Lung (tissue), 12 donors: ENCODE results near the gene TRERF1. TPM values are rescaled to one million over a fixed set of nuclear protein-coding genes. Genes with fewer than 3 reads are reported as not detected.
A peak's percentile ranks its signal among the peaks of the same experiment; 100 is the strongest.

Source experiments
- ATAC-seq: fragments of 200-7000 bp; cut with Tn5 transposase; one replicate; pipeline ENCODE4 v1.9.1; 2020; ENCODE audit warnings: moderate number of reproducible peaks; ENCODE audit not compliant: insufficient read depth, low FRiP score
- DNase-seq, 3 donors: peaks; one replicate each; pipeline ENCODE4 v3.0.0-alpha.2; 2013 to 2017
- H3K27ac ChIP-seq, 2 donors: one replicate each; pipeline ENCODE4 v1.5.1; 2013; ENCODE audit warnings: mild to moderate bottlenecking in 2 of 2, moderate library complexity in 2 of 2, control low read depth in 1 of 2, inconsistent platforms in 1 of 2, low read depth in 1 of 2, low read length in 1 of 2
- H3K27me3 ChIP-seq, 3 donors: one replicate each; pipeline ENCODE4 v1.5.1; 2013; ENCODE audit warnings: low read length in 2 of 3; ENCODE audit not compliant: control insufficient read depth in 3 of 3, insufficient read depth in 3 of 3
- H3K36me3 ChIP-seq, 4 donors: one replicate each; pipeline ENCODE4 v1.5.1; 2013; ENCODE audit warnings: low read length in 4 of 4, mild to moderate bottlenecking in 1 of 4, moderate library complexity in 1 of 4; ENCODE audit not compliant: control insufficient read depth in 4 of 4, insufficient read depth in 4 of 4
- H3K4me1 ChIP-seq, 5 donors: one replicate each; pipeline ENCODE4 v1.5.1; 2013; ENCODE audit warnings: low read length in 5 of 5, mild to moderate bottlenecking in 2 of 5, moderate library complexity in 1 of 5; ENCODE audit not compliant: control insufficient read depth in 5 of 5, insufficient read depth in 5 of 5
- H3K4me3 ChIP-seq: one replicate; pipeline ENCODE4 v1.5.1; 2013; ENCODE audit warnings: mild to moderate bottlenecking, control low read depth, moderate library complexity
- H3K9ac ChIP-seq, 2 donors: one replicate each; pipeline ENCODE4 v1.5.1; 2013; ENCODE audit warnings: low read length in 2 of 2, control low read depth in 1 of 2; ENCODE audit not compliant: insufficient read depth in 1 of 2
- H3K9me3 ChIP-seq, 4 donors: one replicate each; pipeline ENCODE4 v1.5.1; 2013; ENCODE audit warnings: low read length in 3 of 4, mild to moderate bottlenecking in 1 of 4, moderate library complexity in 1 of 4; ENCODE audit not compliant: control insufficient read depth in 4 of 4, insufficient read depth in 3 of 4
- WGBS, 2 donors: extraction: QIAGEN DNeasy Blood & Tissue Kit; methylation state at CpG; one replicate each; pipeline ENCODE4 v1.1.7; 2013; 5-methylcytosine and 5-hydroxymethylcytosine counted together
- polyA plus RNA-seq, 2 donors: library from polyadenylated mRNA; stranded (reverse); fragments of 200-250 nt; gene quantifications; one replicate each; pipeline ENCODE4 v1.2.1, GENCODE V29; 2013
- total RNA-seq, 2 donors: library from RNA; depleted of rRNA in 1 of 2; stranded (reverse); fragments of >200 nt in 1 of 2; gene quantifications; one replicate each; pipeline ENCODE4 v1.2.1, GENCODE V29; 2014 to 2021
- TF ChIP-seq, protein P1 (sequence below): IDR thresholded peaks from 2 replicates; pipeline ENCODE4 v1.5.1; 2012; ENCODE audit warnings: mild to moderate bottlenecking; ENCODE audit errors: control extremely low read depth, extremely low read depth
- donor health status: control.
- donor health status: control.
- donor health status: Bipolar disorder and iron deficiency.
- donor health status: healthy.
- donor health status: DM: yes; HTN: yes; CAD: no.

TRERF1 gene
- total and polyA plus RNA-seq, 4 donors: 1.2 to 10.4 (median 3.3) TPM

DNA sequence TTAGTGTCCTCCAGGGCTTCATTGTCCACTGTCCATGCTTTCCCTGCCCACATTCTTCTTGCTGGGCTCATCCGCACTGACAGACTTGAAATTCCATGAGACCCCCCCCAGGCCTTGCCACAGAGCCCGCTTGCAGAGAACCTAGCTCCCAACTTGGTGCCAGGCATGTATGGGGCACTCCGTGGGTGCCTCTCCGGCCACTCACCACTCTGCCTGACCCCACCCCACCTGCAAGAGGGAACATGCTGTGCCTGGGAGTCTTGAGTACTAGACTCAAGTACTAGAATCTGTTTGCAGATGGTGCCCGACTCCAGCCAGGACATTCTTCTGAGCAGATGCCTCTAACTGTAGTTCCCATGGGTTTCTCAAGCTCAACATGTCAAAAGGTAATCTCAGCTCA lies 47.9 kb downstream of the TRERF1 start:
- no peak overlapping the region for H3K9ac ChIP-seq
- no peaks in the 10 kb centered on the region for H3K27me3 ChIP-seq
- no peak overlapping the region for H3K4me3 ChIP-seq
- WGBS, 2 donors: 79 to 93% methylated on average over 5 of the region's 5 CpGs
- H3K4me1 ChIP-seq: peaks cover 2 to 10% (median 4%) of the 10 kb centered on the region in 5 donors
- no peaks in the 10 kb centered on the region for H3K36me3 ChIP-seq
- TF ChIP-seq, protein P1, sequence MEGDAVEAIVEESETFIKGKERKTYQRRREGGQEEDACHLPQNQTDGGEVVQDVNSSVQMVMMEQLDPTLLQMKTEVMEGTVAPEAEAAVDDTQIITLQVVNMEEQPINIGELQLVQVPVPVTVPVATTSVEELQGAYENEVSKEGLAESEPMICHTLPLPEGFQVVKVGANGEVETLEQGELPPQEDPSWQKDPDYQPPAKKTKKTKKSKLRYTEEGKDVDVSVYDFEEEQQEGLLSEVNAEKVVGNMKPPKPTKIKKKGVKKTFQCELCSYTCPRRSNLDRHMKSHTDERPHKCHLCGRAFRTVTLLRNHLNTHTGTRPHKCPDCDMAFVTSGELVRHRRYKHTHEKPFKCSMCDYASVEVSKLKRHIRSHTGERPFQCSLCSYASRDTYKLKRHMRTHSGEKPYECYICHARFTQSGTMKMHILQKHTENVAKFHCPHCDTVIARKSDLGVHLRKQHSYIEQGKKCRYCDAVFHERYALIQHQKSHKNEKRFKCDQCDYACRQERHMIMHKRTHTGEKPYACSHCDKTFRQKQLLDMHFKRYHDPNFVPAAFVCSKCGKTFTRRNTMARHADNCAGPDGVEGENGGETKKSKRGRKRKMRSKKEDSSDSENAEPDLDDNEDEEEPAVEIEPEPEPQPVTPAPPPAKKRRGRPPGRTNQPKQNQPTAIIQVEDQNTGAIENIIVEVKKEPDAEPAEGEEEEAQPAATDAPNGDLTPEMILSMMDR: no peak
- DNase-seq (no peak), ATAC-seq (peak; percentile 10)
- peak overlapping the region in 1 of 2 donors; percentile 59 for H3K27ac ChIP-seq
- no peaks in the 10 kb centered on the region for H3K9me3 ChIP-seq

DNA sequence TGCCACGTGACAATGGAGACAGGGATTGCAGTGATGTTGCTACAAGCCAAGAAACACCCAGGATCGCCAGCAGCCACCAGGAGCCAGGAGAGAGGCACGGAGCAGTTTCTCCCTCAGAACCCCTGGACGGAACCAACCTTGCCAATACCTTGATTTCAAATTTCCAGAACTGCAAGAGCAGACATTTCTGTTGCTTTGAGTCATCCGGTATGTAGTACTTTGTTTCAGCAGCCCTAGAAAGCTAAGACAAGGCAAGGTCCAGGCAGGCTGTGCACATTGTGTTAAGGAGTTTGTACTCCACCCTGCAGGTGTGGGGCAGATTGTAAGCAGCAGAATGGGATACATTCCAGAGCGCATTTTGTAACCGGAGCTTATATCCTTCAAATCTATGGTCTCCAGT lies 48.3 kb downstream of the TRERF1 start:
- TF ChIP-seq, protein P1: no peak
- Histone ChIP-seq H3K4me1 (peaks cover 2 to 10% (median 4%) of the 10 kb centered on the region in 5 donors), H3K36me3 (no peaks in the 10 kb centered on the region), H3K4me3 (no peak overlapping the region), H3K9ac (no peak overlapping the region), H3K9me3 (no peaks in the 10 kb centered on the region), H3K27ac (no peak overlapping the region), H3K27me3 (no peaks in the 10 kb centered on the region)
- DNase-seq (no peak), ATAC-seq (no peak)
- 89 to 92% methylated on average over 7 of the region's 7 CpGs for WGBS, 2 donors

DNA sequence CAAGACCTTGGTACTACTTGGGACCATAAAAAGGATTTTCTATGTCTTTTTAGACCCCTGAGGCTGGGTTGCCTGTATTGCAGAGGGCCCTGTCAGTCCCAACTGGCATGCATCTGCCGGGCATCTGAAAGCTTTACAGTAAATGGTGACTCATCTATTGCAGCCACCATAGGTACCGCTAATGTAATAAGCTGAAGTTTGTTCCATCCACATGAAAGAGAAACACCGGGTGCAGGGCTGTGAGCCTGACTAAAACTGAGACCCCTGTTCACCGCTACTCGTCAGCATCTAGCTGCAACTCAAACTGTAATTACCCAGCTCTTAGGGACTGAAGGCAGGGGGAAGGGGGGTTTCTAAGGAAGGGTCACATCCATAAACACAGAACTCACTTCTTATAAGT lies 49.5 kb downstream of the TRERF1 start:
- H3K36me3 ChIP-seq: no peaks in the 10 kb centered on the region
- WGBS, 2 donors: 65 to 78% methylated on average over 5 of the region's 5 CpGs
- H3K27me3 ChIP-seq: no peaks in the 10 kb centered on the region
- TF ChIP-seq, protein P1: no peak
- H3K27ac ChIP-seq: no peak overlapping the region
- H3K4me3 ChIP-seq: no peak overlapping the region
- DNase-seq: no peak
- H3K4me1 ChIP-seq: peaks cover 2 to 10% (median 4%) of the 10 kb centered on the region in 5 donors
- H3K9me3 ChIP-seq: no peaks in the 10 kb centered on the region
- ATAC-seq: no peak
- no peak overlapping the region for H3K9ac ChIP-seq

DNA sequence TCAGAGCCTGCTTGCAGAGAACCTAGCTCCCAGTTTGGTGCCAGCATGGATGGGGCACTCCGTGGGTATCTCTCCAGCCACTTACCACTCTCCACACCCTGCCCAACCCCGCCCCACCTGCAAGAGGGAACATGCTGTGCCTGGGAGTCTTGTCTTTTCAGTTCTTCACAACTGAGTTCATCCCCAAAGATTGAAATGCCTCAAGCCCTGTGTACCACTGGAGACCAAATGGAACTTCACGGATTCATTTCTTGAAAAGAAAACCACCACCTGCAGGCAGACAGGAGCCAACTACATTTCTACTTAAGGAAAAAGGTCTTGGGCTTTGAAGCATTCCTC lies 50.1 kb downstream of the TRERF1 start:
- H3K36me3 ChIP-seq: no peaks in the 10 kb centered on the region
- TF ChIP-seq, protein P1: no peak
- H3K4me3 ChIP-seq: no peak overlapping the region
- no peak overlapping the region for H3K27ac ChIP-seq
- H3K9me3 ChIP-seq: no peaks in the 10 kb centered on the region
- no peak overlapping the region for H3K9ac ChIP-seq
- no peaks in the 10 kb centered on the region for H3K27me3 ChIP-seq
- 91 to 92% methylated on average over 3 of the region's 3 CpGs for WGBS, 2 donors
- peaks cover 0 to 10% (median 3%) of the 10 kb centered on the region in 5 donors for H3K4me1 ChIP-seq
- DNase-seq (no peak), ATAC-seq (no peak)
